Astrocyte of the cerebellum (primary cell): Measurements from ENCODE around the gene BBS1.
"Not testable (repeated sequence)": the region's sequence is repeated elsewhere in the genome, so short reads cannot be mapped to it uniquely, and the experiment has no call there.

Source experiments
- DNase-seq: peaks from one replicate; pipeline ENCODE4 v3.0.0-alpha.2; 2011; ENCODE audit warnings: low read depth
- H3K4me3 ChIP-seq: 2 replicates; pipeline ENCODE4 v1.5.1; 2011; ENCODE audit warnings: mild to moderate bottlenecking, low read depth, low read length, moderate library complexity
- in situ Hi-C: cut with HindIII; loops from 2 replicates; pipeline ENCODE4 v1.10.0; 2017; ENCODE audit warnings: low sequenced_read_pairs
- TF ChIP-seq, protein P1 (sequence below): IDR thresholded peaks from 2 replicates; pipeline ENCODE4 v1.5.1; 2012; ENCODE audit warnings: low read length, low read depth, moderate library complexity, mild to moderate bottlenecking; ENCODE audit errors: missing control alignments

Gene BBS1

DNA sequence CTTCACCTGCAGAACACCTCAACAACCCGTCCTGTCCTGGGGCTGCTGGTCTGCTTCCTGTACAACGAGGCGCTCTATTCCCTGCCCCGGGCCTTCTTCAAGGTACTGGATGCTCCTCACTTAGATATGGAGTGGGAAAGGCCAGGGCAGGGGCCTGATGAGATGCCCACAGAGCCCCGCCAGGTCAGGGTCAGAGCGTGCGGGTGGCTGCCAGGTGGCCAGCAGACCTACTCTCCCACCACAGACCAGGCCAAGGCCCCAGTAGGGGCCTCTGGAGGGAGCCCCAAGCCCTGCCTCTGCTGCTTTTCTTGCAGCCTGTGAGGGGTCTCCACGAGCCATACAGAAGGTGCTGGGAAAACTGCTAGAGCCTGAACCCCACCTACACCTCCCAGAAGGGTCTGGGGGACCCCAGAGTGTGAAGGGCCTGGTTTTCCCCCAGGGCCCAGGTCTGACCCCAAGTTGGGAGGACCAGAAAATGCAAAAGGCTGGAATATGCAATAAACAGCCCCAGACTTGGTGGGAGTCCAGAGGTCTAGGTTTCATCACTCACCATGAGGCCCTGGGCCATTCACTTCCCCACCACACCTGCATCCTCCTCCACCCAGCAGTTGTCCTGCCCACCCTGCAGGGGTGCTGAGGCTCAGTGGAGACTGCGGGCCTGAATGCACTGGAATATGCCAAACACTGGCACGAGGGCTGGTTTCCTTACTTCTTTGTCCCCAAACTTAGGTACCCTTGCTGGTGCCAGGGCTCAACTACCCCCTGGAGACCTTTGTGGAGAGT lies 20.7 kb downstream of the BBS1 start:
- DNase-seq, result no peak
- TF ChIP-seq, protein P1, sequence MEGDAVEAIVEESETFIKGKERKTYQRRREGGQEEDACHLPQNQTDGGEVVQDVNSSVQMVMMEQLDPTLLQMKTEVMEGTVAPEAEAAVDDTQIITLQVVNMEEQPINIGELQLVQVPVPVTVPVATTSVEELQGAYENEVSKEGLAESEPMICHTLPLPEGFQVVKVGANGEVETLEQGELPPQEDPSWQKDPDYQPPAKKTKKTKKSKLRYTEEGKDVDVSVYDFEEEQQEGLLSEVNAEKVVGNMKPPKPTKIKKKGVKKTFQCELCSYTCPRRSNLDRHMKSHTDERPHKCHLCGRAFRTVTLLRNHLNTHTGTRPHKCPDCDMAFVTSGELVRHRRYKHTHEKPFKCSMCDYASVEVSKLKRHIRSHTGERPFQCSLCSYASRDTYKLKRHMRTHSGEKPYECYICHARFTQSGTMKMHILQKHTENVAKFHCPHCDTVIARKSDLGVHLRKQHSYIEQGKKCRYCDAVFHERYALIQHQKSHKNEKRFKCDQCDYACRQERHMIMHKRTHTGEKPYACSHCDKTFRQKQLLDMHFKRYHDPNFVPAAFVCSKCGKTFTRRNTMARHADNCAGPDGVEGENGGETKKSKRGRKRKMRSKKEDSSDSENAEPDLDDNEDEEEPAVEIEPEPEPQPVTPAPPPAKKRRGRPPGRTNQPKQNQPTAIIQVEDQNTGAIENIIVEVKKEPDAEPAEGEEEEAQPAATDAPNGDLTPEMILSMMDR, result no peak
- in situ Hi-C loops, result no loop called here
- H3K4me3 ChIP-seq, result no peak overlapping the region

DNA sequence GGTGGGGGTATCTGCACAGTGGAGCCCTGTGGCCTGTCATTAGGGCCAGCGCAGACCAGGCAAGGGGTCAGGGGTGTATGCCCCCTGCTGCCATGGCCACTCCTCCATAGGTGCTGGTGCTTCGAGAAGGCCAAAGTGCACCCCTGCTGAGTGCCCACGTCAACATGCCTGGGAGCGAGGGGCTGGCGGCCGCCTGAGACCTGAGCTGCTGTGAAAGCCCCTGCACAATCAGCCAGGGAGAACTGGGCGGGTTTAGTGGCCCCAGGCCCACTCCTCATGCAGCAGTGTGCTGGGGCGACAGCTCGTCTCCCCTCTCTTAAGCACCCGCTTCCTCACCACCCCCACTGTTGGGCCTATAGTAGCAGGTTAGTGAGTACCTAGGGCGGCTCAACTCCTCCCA lies 21.4 kb downstream of the BBS1 start:
- no peak overlapping the region for H3K4me3 ChIP-seq

DNA sequence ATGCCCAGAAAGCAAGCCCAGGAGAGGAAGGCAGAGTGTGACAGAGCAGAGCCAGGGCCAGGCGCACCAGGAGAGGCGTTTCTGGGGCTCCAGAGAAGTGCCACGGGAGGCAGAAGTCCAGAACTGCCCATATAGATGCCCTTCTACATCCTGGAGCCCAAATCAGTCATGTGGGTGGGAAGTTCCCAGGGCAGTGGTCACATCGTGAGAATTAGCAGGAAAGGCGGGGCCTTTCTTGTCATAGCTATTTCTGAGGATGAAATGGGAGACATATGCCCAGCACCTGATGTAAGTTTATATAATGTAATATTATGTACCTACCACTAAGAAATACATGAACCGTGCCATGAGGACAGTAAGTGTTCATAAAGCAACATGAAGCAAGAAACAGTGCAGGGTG lies 22.3 kb downstream of the BBS1 start:
- no peak for DNase-seq
- no peak overlapping the region for H3K4me3 ChIP-seq
- in situ Hi-C loops, result no loop called here
- TF ChIP-seq, protein P1, result no peak

More for the DNA sequence above, 21.4 kb downstream of the BBS1 start:
- TF ChIP-seq, protein P1, result no peak
- DNase-seq, result no peak
- in situ Hi-C loops, result no loop called here

DNA sequence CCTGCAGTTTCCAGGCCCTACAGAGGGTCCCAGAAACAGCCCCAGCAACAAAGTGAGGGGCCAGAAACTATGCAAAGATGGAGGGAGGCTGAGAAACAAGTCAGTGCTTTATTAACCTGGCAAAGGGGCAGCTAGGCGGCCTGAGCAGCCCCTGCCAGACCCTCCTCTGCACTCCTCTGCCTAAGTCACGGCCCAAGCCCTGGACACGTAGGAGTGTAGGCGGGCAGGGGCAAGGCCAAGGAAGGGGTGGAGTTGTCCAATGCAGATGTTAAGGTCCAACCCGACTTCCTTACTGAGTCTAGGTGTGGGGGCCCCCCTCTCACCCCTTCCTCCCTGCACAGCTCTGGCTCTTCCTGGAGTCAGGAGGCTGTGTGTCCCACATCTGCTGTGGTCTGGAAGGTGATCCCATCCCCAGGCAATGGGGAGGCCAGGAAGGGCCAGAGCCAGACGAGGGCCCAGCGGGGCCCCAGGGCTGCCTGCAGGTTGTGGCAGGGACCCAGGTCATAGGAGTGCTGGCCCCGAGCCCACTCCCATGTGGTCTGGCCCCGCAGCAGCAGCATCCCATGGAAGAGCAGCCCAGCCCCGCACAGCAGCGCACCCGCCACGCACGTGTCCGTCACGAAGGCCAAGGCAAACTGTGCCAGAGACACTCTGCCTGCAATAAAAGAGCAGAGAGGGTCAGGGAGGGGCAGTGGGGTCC lies 28.9 kb downstream of the BBS1 start:
- in situ Hi-C loops, result no loop called here
- TF ChIP-seq, protein P1, result no peak
- DNase-seq, result no peak
- no peak overlapping the region for H3K4me3 ChIP-seq

DNA sequence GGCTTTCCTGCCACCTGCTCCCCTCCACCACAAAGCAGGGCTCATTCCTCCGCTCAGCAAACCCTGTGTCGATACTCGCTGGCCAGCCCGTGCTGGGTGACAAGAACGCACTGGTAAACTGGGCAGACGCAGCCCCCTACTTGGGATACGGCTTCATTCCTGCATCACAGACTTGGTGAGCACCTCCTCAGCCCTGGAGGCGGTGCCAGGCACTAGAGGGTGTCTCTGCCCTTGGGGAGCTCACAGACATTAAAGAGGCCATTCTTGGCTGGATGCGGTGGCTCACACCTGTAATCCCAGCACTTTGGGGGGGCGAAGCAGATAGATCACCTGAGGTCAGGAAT lies 29.4 kb downstream of the BBS1 start:
- H3K4me3 ChIP-seq, result no peak overlapping the region
- TF ChIP-seq, protein P1, result no peak
- DNase-seq, result no peak
- in situ Hi-C loops, result no loop called here

DNA sequence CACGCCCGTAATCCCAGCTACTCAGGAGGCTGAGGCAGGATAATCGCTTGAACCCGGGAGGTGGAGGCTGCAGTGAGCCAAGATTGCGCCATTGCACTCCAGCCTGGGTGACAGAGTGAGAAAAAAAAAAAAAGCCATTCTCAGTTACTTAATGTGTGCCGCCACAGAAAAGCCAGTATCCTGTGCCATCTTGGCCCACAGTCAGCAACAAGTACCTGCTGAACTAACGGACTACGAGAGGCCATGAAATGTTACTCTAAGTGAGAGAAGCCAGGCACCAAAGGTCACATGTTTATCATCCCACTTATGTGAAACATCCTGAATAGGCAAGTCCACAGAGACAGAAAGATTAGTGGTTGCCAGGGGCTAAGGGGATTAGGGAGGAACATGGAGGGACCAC lies 30.2 kb downstream of the BBS1 start:
- DNase-seq, H3K4me3 ChIP-seq, in situ Hi-C loops: not testable (repeated sequence)

DNA sequence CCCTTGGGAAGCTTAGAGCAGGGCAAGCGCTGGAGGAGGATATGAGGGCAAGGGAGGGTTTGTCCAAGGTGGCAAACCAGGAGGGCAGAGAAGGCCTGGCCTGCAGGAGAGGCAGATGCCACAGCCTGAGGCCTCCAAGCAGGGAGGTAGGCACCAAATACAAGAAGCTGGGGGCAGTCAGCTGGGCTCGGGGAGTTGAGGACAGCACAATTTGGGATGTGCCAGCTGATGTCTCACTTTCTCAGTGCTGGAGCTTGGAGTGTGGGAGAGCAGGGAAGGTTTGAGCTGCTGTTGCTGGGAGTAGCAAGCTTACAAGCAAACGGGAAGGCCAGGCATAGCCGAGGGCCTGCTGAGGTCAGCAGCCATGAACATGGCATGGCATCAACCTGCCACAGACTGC lies 31.5 kb downstream of the BBS1 start:
- in situ Hi-C loops, result no loop called here
- DNase-seq, result no peak
- TF ChIP-seq, protein P1, result no peak
- no peak overlapping the region for H3K4me3 ChIP-seq
